ENCODE results near the gene ASPG.

ASPG gene

GRCh38 chr14:104106471-104106991 is 21.0 kb downstream of the ASPG start:
- DNase-seq, result no peak

GRCh38 chr14:104107101-104107581 is 21.6 kb downstream of the ASPG start:
- no peak for DNase-seq

- DNase-seq, result peak; percentile 31
Measured at GRCh38 chr14:104107611-104108569, 22.4 kb downstream of the ASPG start.

- no peak for DNase-seq
Measured at GRCh38 chr14:104108570-104109541, 23.4 kb downstream of the ASPG start.

- no peak for DNase-seq
Measured at GRCh38 chr14:104109731-104110361, 24.3 kb downstream of the ASPG start.

GRCh38 chr14:104110491-104111209 is 25.1 kb downstream of the ASPG start:
- no peak for DNase-seq

- peak; percentile 50 for DNase-seq
Measured at GRCh38 chr14:104111301-104112112, 26.0 kb downstream of the ASPG start.

- DNase-seq, result no peak
Measured at GRCh38 chr14:104112113-104112505, 26.6 kb downstream of the ASPG start.

GRCh38 chr14:104112609-104113571 is 27.4 kb downstream of the ASPG start:
- DNase-seq, result no peak

GRCh38 chr14:104113631-104114420 is 28.3 kb downstream of the ASPG start:
- DNase-seq, result peak; percentile 75

GRCh38 chr14:104114421-104115130 is 29.1 kb downstream of the ASPG start:
- no peak for DNase-seq

GRCh38 chr14:104115131-104115600 is 29.7 kb downstream of the ASPG start:
- DNase-seq, result peak; percentile 52

GRCh38 chr14:104115691-104116287 is 30.3 kb downstream of the ASPG start:
- DNase-seq, result no peak

GRCh38 chr14:104116288-104116755 is 30.8 kb downstream of the ASPG start:
- DNase-seq, result peak; percentile 34

- DNase-seq, result no peak
Measured at GRCh38 chr14:104116756-104117340, 31.3 kb downstream of the ASPG start.

GRCh38 chr14:104117341-104118005 is 32.0 kb downstream of the ASPG start:
- DNase-seq, result no peak
